Measurements from ENCODE around the gene SSBP3.

Gene SSBP3

GRCh38 chr1:54318246-54318814, 87.9 kb downstream of the SSBP3 start:
- H2AFZ ChIP-seq (ENCODE audit: low read depth, low read length), result no peak overlapping the region
- H3K36me3 ChIP-seq (ENCODE audit: insufficient read depth, low read length), result peaks cover 18% of the 10 kb centered on the region
- H3K9me3 ChIP-seq (ENCODE audit: low read length), result no peaks in the 10 kb centered on the region
- H3K4me3 ChIP-seq (ENCODE audit: low read length), result no peak overlapping the region
- peaks cover 19% of the 10 kb centered on the region for H3K4me1 ChIP-seq (ENCODE audit: insufficient read depth, low read length)
- no peaks in the 10 kb centered on the region for H3K27me3 ChIP-seq (ENCODE audit: insufficient read depth, low read length)

- H3K36me3 ChIP-seq (ENCODE audit: insufficient read depth, low read length), result peaks cover 17% of the 10 kb centered on the region
- peaks cover 28% of the 10 kb centered on the region for H3K4me1 ChIP-seq (ENCODE audit: insufficient read depth, low read length)
- no peak overlapping the region for H3K4me3 ChIP-seq (ENCODE audit: low read length)
- no peaks in the 10 kb centered on the region for H3K27me3 ChIP-seq (ENCODE audit: insufficient read depth, low read length)
- H3K9me3 ChIP-seq (ENCODE audit: low read length), result no peaks in the 10 kb centered on the region
- no peak overlapping the region for H2AFZ ChIP-seq (ENCODE audit: low read depth, low read length)
These were observed 89.1 kb downstream of the SSBP3 start for GRCh38 chr1:54317084-54317483.

GRCh38 chr1:54315099-54315498, 91.1 kb downstream of the SSBP3 start:
- Histone ChIP-seq H3K4me1 (ENCODE audit: insufficient read depth, low read length) (peaks cover 48% of the 10 kb centered on the region), H3K36me3 (ENCODE audit: insufficient read depth, low read length) (peaks cover 6% of the 10 kb centered on the region), H3K27me3 (ENCODE audit: insufficient read depth, low read length) (no peaks in the 10 kb centered on the region), H2AFZ (ENCODE audit: low read depth, low read length) (no peak overlapping the region), H3K9me3 (ENCODE audit: low read length) (no peaks in the 10 kb centered on the region), H3K4me3 (ENCODE audit: low read length) (no peak overlapping the region)

GRCh38 chr1:54314696-54315095, 91.5 kb downstream of the SSBP3 start:
- Histone ChIP-seq H3K27me3 (ENCODE audit: insufficient read depth, low read length) (no peaks in the 10 kb centered on the region), H2AFZ (ENCODE audit: low read depth, low read length) (no peak overlapping the region), H3K9me3 (ENCODE audit: low read length) (no peaks in the 10 kb centered on the region), H3K4me3 (ENCODE audit: low read length) (no peak overlapping the region), H3K4me1 (ENCODE audit: insufficient read depth, low read length) (peaks cover 52% of the 10 kb centered on the region), H3K36me3 (ENCODE audit: insufficient read depth, low read length) (peaks cover 3% of the 10 kb centered on the region)

GRCh38 chr1:54312796-54313316, 93.3 kb downstream of the SSBP3 start:
- no peaks in the 10 kb centered on the region for H3K9me3 ChIP-seq (ENCODE audit: low read length)
- H3K36me3 ChIP-seq (ENCODE audit: insufficient read depth, low read length), result no peaks in the 10 kb centered on the region
- peaks cover 64% of the 10 kb centered on the region for H3K4me1 ChIP-seq (ENCODE audit: insufficient read depth, low read length)
- H3K27me3 ChIP-seq (ENCODE audit: insufficient read depth, low read length), result no peaks in the 10 kb centered on the region
- no peak overlapping the region for H2AFZ ChIP-seq (ENCODE audit: low read depth, low read length)
- no peak overlapping the region for H3K4me3 ChIP-seq (ENCODE audit: low read length)

GRCh38 chr1:54311506-54311905, 94.7 kb downstream of the SSBP3 start:
- Histone ChIP-seq H2AFZ (ENCODE audit: low read depth, low read length) (no peak overlapping the region), H3K9me3 (ENCODE audit: low read length) (no peaks in the 10 kb centered on the region), H3K4me1 (ENCODE audit: insufficient read depth, low read length) (peaks cover 64% of the 10 kb centered on the region), H3K36me3 (ENCODE audit: insufficient read depth, low read length) (no peaks in the 10 kb centered on the region), H3K4me3 (ENCODE audit: low read length) (no peak overlapping the region), H3K27me3 (ENCODE audit: insufficient read depth, low read length) (no peaks in the 10 kb centered on the region)

- peaks cover 64% of the 10 kb centered on the region for H3K4me1 ChIP-seq (ENCODE audit: insufficient read depth, low read length)
These were observed 95.5 kb downstream of the SSBP3 start for GRCh38 chr1:54310439-54311328.

GRCh38 chr1:54309631-54310366, 96.4 kb downstream of the SSBP3 start:
- Histone ChIP-seq H2AFZ (ENCODE audit: low read depth, low read length) (no peak overlapping the region), H3K4me3 (ENCODE audit: low read length) (no peak overlapping the region), H3K36me3 (ENCODE audit: insufficient read depth, low read length) (no peaks in the 10 kb centered on the region), H3K27me3 (ENCODE audit: insufficient read depth, low read length) (no peaks in the 10 kb centered on the region), H3K9me3 (ENCODE audit: low read length) (no peaks in the 10 kb centered on the region), H3K4me1 (ENCODE audit: insufficient read depth, low read length) (peaks cover 63% of the 10 kb centered on the region)

More at GRCh38 chr1:54310439-54311328, 95.5 kb downstream of the SSBP3 start:
- H3K36me3 ChIP-seq (ENCODE audit: insufficient read depth, low read length), result no peaks in the 10 kb centered on the region
- no peaks in the 10 kb centered on the region for H3K9me3 ChIP-seq (ENCODE audit: low read length)
- H3K4me3 ChIP-seq (ENCODE audit: low read length), result no peak overlapping the region
- no peaks in the 10 kb centered on the region for H3K27me3 ChIP-seq (ENCODE audit: insufficient read depth, low read length)
- H2AFZ ChIP-seq (ENCODE audit: low read depth, low read length), result no peak overlapping the region

GRCh38 chr1:54307305-54307704, 98.9 kb downstream of the SSBP3 start:
- Histone ChIP-seq H3K27me3 (ENCODE audit: insufficient read depth, low read length) (no peaks in the 10 kb centered on the region), H2AFZ (ENCODE audit: low read depth, low read length) (no peak overlapping the region), H3K4me1 (ENCODE audit: insufficient read depth, low read length) (peaks cover 51% of the 10 kb centered on the region), H3K9me3 (ENCODE audit: low read length) (no peaks in the 10 kb centered on the region), H3K36me3 (ENCODE audit: insufficient read depth, low read length) (no peaks in the 10 kb centered on the region), H3K4me3 (ENCODE audit: low read length) (no peak overlapping the region)

GRCh38 chr1:54305906-54306514, 100.2 kb downstream of the SSBP3 start:
- Histone ChIP-seq H3K27me3 (ENCODE audit: insufficient read depth, low read length) (no peaks in the 10 kb centered on the region), H2AFZ (ENCODE audit: low read depth, low read length) (no peak overlapping the region), H3K4me3 (ENCODE audit: low read length) (no peak overlapping the region), H3K4me1 (ENCODE audit: insufficient read depth, low read length) (peaks cover 54% of the 10 kb centered on the region), H3K9me3 (ENCODE audit: low read length) (no peaks in the 10 kb centered on the region), H3K36me3 (ENCODE audit: insufficient read depth, low read length) (no peaks in the 10 kb centered on the region)

GRCh38 chr1:54304518-54304917, 101.7 kb downstream of the SSBP3 start:
- Histone ChIP-seq H3K9me3 (ENCODE audit: low read length) (no peaks in the 10 kb centered on the region), H3K4me3 (ENCODE audit: low read length) (no peak overlapping the region), H2AFZ (ENCODE audit: low read depth, low read length) (no peak overlapping the region), H3K4me1 (ENCODE audit: insufficient read depth, low read length) (peaks cover 47% of the 10 kb centered on the region), H3K27me3 (ENCODE audit: insufficient read depth, low read length) (no peaks in the 10 kb centered on the region), H3K36me3 (ENCODE audit: insufficient read depth, low read length) (no peaks in the 10 kb centered on the region)

- Histone ChIP-seq H2AFZ (ENCODE audit: low read depth, low read length) (no peak overlapping the region), H3K4me1 (ENCODE audit: insufficient read depth, low read length) (peaks cover 49% of the 10 kb centered on the region), H3K9me3 (ENCODE audit: low read length) (no peaks in the 10 kb centered on the region), H3K27me3 (ENCODE audit: insufficient read depth, low read length) (no peaks in the 10 kb centered on the region), H3K36me3 (ENCODE audit: insufficient read depth, low read length) (no peaks in the 10 kb centered on the region), H3K4me3 (ENCODE audit: low read length) (no peak overlapping the region)
These were observed 103.0 kb downstream of the SSBP3 start for GRCh38 chr1:54302951-54303843.
